Activated T-helper 1 cell treated with anti-CD3 and anti-CD28 coated beads, Interleukin-2, amount 50 U/mL, for 16 hours (primary cell): Measurements from ENCODE around the gene VPS51.
A peak's percentile ranks its signal among the peaks of the same experiment; 100 is the strongest.

ENCODE experiments used
- DNase-seq, 2 donors: peaks; one replicate each; pipeline ENCODE4 v3.0.0-alpha.2; 2020; ENCODE audit warnings: low read depth in 1 of 2, low spot score in 1 of 2

Gene VPS51

GRCh38 chr11:65104628-65105027 is 8.6 kb downstream of the VPS51 start:
- DNase-seq, result no peak

- no peak for DNase-seq
Measured at GRCh38 chr11:65107078-65107477, 11.1 kb downstream of the VPS51 start.

GRCh38 chr11:65107751-65108468 is 11.9 kb downstream of the VPS51 start:
- no peak for DNase-seq

- no peak for DNase-seq
Measured at GRCh38 chr11:65108469-65109123, 12.6 kb downstream of the VPS51 start.

- DNase-seq, result no peak
Measured at GRCh38 chr11:65109231-65110198, 13.5 kb downstream of the VPS51 start.

- DNase-seq, result peak; percentile 89 to 99
Measured at GRCh38 chr11:65110354-65110861, 14.4 kb downstream of the VPS51 start.

- DNase-seq, result no peak
Measured at GRCh38 chr11:65111159-65111743, 15.2 kb downstream of the VPS51 start.

- DNase-seq, result peak; percentile 87 to 88
Measured at GRCh38 chr11:65111744-65112545, 15.9 kb downstream of the VPS51 start, which contains the start of gene TM7SF2. Gene TM7SF2 (plus strand): TSS chr11:65111872. CDS start chr11:65112016, 144 bp downstream.

- DNase-seq, result peak; percentile 63 to 67
Measured at GRCh38 chr11:65112546-65113360, 16.7 kb downstream of the VPS51 start.

GRCh38 chr11:65113361-65113756 is 17.3 kb downstream of the VPS51 start:
- no peak for DNase-seq

GRCh38 chr11:65113839-65114238 is 17.8 kb downstream of the VPS51 start:
- no peak for DNase-seq

- DNase-seq, result no peak
Measured at GRCh38 chr11:65114538-65115171, 18.6 kb downstream of the VPS51 start.

GRCh38 chr11:65115361-65116082 is 19.5 kb downstream of the VPS51 start:
- no peak for DNase-seq

- DNase-seq, result peak in 1 of 2 donors; percentile 49
Measured at GRCh38 chr11:65116370-65117205, 20.6 kb downstream of the VPS51 start.

- peak; percentile 99 to 100 for DNase-seq
Measured at GRCh38 chr11:65117206-65118096, 21.4 kb downstream of the VPS51 start, which contains the start of gene ZNHIT2. Gene ZNHIT2 (minus strand): TSS chr11:65117701. CDS start chr11:65117653, 48 bp downstream.
